HG03280 (cell line): ENCODE results near the gene THAP11.

Experiments used
- ATAC-seq: cut with Tn5 transposase; IDR thresholded peaks from one replicate; pipeline ENCODE4 v1.9.1; 2021; ENCODE audit warnings: mild to moderate bottlenecking, moderate library complexity; ENCODE audit not compliant: unreplicated experiment

Gene THAP11

GRCh38 chr16:67881621-67882161, 39.6 kb downstream of the THAP11 start:
- no peak for ATAC-seq

DNA sequence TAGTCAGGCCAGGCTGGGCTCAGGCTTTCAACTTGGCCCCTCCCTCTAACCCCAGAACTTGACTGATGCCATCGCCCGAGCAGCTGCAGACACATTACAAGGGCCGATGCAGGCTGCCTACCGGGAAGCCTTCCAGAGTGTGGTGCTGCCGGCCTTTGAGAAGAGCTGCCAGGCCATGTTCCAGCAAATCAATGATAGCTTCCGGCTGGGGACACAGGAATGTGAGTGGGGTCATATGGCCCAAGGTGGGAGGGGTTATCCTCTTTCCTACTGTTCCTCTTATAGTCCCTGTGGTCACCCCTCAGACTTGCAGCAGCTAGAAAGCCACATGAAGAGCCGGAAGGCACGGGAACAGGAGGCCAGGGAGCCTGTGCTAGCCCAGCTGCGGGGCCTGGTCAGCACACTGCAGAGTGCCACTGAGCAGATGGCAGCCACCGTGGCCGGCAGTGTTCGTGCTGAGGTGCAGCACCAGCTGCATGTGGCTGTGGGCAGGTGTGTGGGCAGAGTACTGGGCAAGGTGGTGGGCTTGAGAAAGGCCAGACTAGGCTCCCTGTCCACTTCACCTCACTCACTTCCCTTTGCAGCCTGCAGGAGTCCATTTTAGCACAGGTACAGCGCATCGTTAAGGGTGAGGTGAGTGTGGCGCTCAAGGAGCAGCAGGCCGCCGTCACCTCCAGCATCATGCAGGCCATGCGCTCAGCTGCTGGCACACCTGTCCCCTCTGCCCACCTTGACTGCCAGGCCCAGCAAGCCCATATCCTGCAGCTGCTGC, 40.4 kb downstream of the THAP11 start:
- ATAC-seq = no peak

GRCh38 chr16:67883146-67883871, 41.2 kb downstream of the THAP11 start:
- no peak for ATAC-seq

DNA sequence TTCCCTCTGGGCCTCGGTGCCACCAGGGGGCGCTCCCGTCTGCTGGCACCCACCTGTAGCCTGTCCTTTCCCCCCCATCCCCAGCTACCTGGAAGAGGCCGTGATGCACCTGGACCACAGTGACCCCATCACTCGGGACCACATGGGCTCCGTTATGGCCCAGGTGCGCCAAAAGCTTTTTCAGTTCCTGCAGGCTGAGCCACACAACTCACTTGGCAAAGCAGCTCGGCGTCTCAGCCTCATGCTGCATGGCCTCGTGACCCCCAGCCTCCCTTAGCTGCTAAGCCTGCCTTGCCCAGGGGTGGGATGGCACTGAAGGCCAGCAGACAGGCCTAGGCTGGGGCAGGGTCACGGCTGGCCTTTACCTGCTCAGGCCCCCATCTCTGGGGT, 41.7 kb downstream of the THAP11 start:
- ATAC-seq = no peak

GRCh38 chr16:67884684-67885083, 42.6 kb downstream of the THAP11 start, which contains the start of gene NRN1L:
TSS of gene NRN1L (plus strand) at chr16:67884885. CDS start at chr16:67884904, 19 bp downstream.
- no peak for ATAC-seq

DNA sequence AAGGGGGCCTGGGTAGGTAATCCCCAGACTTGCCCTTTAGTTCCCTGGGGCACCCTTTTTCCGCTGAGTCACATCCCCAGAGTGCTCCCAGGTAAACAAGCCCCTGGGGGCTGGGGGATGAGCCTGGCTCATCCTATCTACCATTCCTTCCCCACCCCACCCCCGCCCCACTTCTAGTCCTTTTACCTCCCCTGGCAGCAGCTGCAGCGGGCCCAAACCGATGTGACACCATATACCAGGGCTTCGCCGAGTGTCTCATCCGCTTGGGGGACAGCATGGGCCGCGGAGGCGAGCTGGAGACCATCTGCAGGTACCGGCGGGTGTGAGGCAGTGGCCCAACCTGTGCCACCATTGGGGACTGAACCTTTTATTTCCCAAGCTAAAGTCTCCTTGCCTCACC, 43.4 kb downstream of the THAP11 start:
- no peak for ATAC-seq

DNA sequence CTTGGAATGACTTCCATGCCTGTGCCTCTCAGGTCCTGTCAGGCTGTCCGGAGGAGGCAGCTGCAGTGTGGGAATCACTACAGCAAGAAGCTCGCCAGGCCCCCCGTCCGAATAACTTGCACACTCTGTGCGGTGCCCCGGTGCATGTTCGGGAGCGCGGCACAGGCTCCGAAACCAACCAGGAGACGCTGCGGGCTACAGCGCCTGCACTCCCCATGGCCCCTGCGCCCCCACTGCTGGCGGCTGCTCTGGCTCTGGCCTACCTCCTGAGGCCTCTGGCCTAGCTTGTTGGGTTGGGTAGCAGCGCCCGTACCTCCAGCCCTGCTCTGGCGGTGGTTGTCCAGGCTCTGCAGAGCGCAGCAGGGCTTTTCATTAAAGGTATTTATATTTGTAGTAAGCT, 43.9 kb downstream of the THAP11 start:
- ATAC-seq = no peak

DNA sequence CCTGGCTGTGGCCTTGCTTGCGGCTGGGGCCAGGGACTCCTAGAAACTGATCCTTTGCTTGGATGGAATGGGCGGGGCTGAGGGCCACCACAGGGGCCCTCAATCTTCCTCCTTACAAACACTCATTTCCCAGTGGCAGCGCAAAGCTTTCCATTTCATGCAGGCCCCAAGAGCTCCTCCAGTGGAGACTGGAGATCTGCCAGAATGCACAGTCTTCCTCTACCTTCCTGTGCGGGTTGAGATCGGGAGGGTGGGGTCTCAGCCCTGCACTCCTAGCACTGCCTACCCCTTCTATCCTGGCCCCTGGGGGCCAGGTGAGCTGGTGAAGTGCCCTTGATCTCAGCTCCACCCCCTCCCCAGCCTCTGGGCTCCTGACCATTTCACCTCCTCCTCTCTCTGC, 44.3 kb downstream of the THAP11 start:
- no peak for ATAC-seq

GRCh38 chr16:67888331-67888730, 46.2 kb downstream of the THAP11 start:
- no peak for ATAC-seq

- ATAC-seq = no peak
These were observed 50.3 kb downstream of the THAP11 start for GRCh38 chr16:67892375-67892774.

DNA sequence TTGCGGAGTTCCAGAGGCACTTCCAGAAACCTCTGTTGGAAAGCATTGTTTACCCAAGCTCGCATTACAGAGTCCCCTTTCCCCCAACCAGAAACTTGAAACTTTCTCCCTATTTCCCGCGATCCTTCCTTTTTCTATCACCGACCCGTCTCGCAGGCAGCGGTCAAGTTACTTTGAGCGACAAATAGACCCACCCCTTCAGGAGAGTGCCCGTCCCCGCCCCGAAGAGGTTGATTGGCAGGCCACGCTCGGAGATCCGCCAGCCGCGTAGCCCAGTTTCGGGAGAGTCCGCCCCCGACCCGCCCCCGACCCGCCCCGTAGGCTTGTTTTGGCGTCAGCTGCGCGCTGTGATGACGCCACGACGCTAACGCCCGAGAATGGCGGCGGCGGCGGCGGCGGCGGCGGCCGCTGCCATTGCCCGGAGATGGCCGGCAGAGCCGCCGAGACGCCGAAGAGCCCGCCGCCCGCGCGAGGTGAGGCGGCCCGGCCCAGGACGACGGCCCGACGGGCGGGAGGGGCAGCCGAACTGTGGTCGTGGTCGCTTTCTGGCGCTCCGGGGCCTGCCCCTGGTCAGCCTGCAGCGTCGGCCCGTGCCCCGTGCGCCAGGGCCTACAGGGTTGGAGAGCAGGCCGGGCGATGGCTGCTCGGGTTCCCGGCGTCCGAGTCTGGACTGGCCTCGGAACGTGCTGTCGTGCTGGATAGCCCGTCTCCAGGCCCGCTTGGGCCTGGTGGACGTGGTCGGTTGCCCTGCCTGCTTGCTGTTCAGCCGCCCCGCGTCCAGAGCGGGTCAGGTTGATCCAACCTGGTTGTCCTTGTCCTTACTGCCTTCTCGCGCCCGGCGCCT, 51.0 kb downstream of the THAP11 start, which contains the start of gene PSKH1:
Gene PSKH1 (plus strand): TSS at position 356 of the 844 bp plus-strand sequence. CDS start 15,496 bp downstream, outside the sequence.
- ATAC-seq = peak; percentile 93
